K562 treated with DMSO at 1 percent for 4 hours (cell line): Measurements from ENCODE around the gene BSN. TPM values are rescaled to one million over a fixed set of nuclear protein-coding genes. Genes with fewer than 3 reads are reported as not detected.

Experiments
- total RNA-seq: library from RNA; unstranded; fragments of 300-600 nt; gene quantifications from 2 replicates; pipeline ENCODE4 v1.2.3, GENCODE V29; 2022; ENCODE audit not compliant: insufficient read depth

Gene BSN
- 0.07 and 0.21 TPM in 2 replicates for total RNA-seq

DNA sequence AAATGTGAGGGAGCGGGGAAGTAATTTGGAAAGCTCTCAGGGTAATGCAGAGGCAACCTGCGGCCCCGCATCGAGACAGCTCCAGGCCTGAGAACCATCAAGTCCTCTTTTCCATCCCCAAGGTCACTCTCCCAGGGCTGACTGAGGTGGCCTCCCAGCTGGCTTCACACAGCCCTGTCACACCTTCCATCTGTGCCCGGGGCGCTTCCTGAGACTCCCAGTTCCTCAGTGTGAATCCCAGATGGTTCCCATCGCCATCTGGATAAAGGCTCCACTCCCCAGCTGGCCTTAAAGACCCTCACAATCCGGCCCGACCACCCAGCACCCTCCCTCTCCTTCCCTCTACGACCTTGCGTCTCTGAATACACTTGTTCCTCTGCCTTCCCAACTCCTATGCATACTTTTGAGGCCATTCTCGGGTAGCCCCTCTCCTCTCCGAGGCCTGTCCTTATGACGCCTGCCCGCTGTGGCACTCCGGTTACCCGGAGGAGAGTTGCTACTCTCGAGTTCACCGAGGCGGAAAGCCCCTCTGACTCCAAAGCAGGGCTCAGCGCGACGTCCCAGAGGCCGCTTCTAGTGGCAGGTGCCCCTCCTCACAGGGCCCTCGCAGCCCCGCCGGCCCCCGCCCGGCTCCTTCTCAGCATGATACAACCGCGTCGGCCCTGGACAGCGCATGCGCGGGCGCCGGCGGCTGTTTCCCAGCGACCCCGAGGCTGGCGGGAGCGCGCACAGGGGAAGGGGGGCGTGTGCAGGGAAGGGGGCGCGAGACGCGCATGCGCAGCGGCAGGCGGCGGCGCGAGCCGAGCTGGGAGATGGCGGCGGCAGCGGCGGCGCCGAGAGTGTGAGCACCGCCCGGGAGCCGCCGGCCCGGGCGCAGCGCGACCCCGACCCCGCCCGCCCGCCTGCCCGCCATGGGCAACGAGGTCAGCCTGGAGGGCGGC, at the start of gene BSN:
BSN (plus strand) TSS at position 786 of the 941 bp plus-strand sequence; CDS start at position 912, 126 bp downstream.

GRCh38 chr3:49673715-49674496, 119.6 kb downstream of the BSN start, which contains the start of gene APEH:
TSS of gene APEH (plus strand) at chr3:49674351. CDS start at chr3:49674402, 51 bp downstream.

GRCh38 chr3:49689046-49689907, 135.0 kb downstream of the BSN start, which contains the start of the genes MST1 and RNF123:
TSS of gene MST1 (minus strand) at chr3:49689474. CDS start at chr3:49688691, 783 bp downstream.
TSS of gene RNF123 (plus strand) at chr3:49689557. CDS start at chr3:49691166, 1,609 bp downstream.

GRCh38 chr3:49719214-49719884, 165.1 kb downstream of the BSN start, which contains the start of gene AMIGO3:
TSS of gene AMIGO3 (minus strand) at chr3:49719684. CDS start at chr3:49719465, 219 bp downstream.

Other genes with a start within 250 kb of the BSN start
- gene USP4, start 214.4 kb upstream of the BSN start, total RNA-seq: 8.1 and 8.4 TPM in 2 replicates
- gene GPX1, start 196.1 kb upstream of the BSN start, total RNA-seq: not detected in 2 replicates
- gene RHOA, start 142.5 kb upstream of the BSN start, total RNA-seq: 233 and 256 TPM in 2 replicates
- gene TCTA, start 142.1 kb upstream of the BSN start, total RNA-seq: 9.9 and 11.6 TPM in 2 replicates
- 1.8 and 3.3 TPM in 2 replicates for gene AMT, start 132.0 kb upstream of the BSN start, total RNA-seq
- 5.3 and 9.7 TPM in 2 replicates for gene NICN1, start 125.2 kb upstream of the BSN start, total RNA-seq
- 10.8 and 14.5 TPM in 2 replicates for gene DAG1, start 84.2 kb upstream of the BSN start, total RNA-seq
- gene APEH, start 119.9 kb downstream of the BSN start, total RNA-seq: 124 and 159 TPM in 2 replicates
- 3.2 and 3.6 TPM in 2 replicates for gene MST1, start 135.0 kb downstream of the BSN start, total RNA-seq
- gene RNF123, start 135.1 kb downstream of the BSN start, total RNA-seq: 28.8 and 30.5 TPM in 2 replicates
- gene AMIGO3, start 165.2 kb downstream of the BSN start, total RNA-seq: 8.8 and 9.6 TPM in 2 replicates
- gene GMPPB, start 169.5 kb downstream of the BSN start, total RNA-seq: 15.8 and 18.0 TPM in 2 replicates
- 23.4 and 31.7 TPM in 2 replicates for gene IP6K1, start 232.1 kb downstream of the BSN start, total RNA-seq
- not detected in 2 replicates for gene CDHR4, start 245.4 kb downstream of the BSN start, total RNA-seq
- gene INKA1, start 248.8 kb downstream of the BSN start, total RNA-seq: 1.3 and 2.2 TPM in 2 replicates